Activated T-cell treated with anti-CD3 and anti-CD28 coated beads, Interleukin-2, amount 50 U/mL, for 4 hours (primary cell): ENCODE measurements around the gene SYT15. TPM values are rescaled to one million over a fixed set of nuclear protein-coding genes. Genes with fewer than 3 reads are reported as not detected.
A peak's percentile ranks its signal among the peaks of the same experiment; 100 is the strongest.
"Not testable (repeated sequence)": the region's sequence is repeated elsewhere in the genome, so short reads cannot be mapped to it uniquely, and the experiment has no call there.

Experiments
- ATAC-seq, 2 donors: fragments of 200-7000 bp; cut with Tn5 transposase; one replicate each; pipeline ENCODE4 v1.10.0; 2021
- DNase-seq: peaks from one replicate; pipeline ENCODE4 v3.0.0-alpha.2; 2020
- H3K27me3 Mint-ChIP-seq: one replicate; pipeline ENCODE4 v1.8.0; 2021; ENCODE audit warnings: low read depth, mixed read lengths
- H3K36me3 Mint-ChIP-seq: one replicate; pipeline ENCODE4 v1.8.0; 2022; ENCODE audit warnings: mixed read lengths; ENCODE audit not compliant: insufficient read depth
- H3K4me1 Mint-ChIP-seq: one replicate; pipeline ENCODE4 v1.8.0; 2021; ENCODE audit warnings: low read depth, mixed read lengths
- H3K4me3 Mint-ChIP-seq: one replicate; pipeline ENCODE4 v1.8.0; 2021; ENCODE audit warnings: mild to moderate bottlenecking, moderate library complexity, mixed read lengths
- H3K9me3 Mint-ChIP-seq: one replicate; pipeline ENCODE4 v1.8.0; 2021; ENCODE audit warnings: mixed read lengths
- total RNA-seq, 3 donors: library from RNA; stranded (reverse); gene quantifications; one replicate each; pipeline ENCODE4 v1.2.1, GENCODE V29; 2021

The SYT15 gene
- under 1 TPM; 0.46 to 0.66 (median 0.53) TPM for total RNA-seq

- peak; percentile 9 to 20 for ATAC-seq
- not testable (repeated sequence) for H3K36me3 Mint-ChIP-seq, H3K4me3 Mint-ChIP-seq, H3K9me3 Mint-ChIP-seq, DNase-seq, H3K4me1 Mint-ChIP-seq, H3K27me3 Mint-ChIP-seq
Observed at GRCh38 chr10:46578474-46579178, at the start of gene SYT15. Gene SYT15 (plus strand): TSS chr10:46579128. CDS start chr10:46579169, 41 bp downstream.

GRCh38 chr10:46529742-46530141, 49.2 kb upstream of the SYT15 start:
- not testable (repeated sequence) for H3K4me3 Mint-ChIP-seq, H3K27me3 Mint-ChIP-seq, DNase-seq, ATAC-seq, H3K36me3 Mint-ChIP-seq, H3K9me3 Mint-ChIP-seq, H3K4me1 Mint-ChIP-seq

GRCh38 chr10:46530249-46531186, 48.4 kb upstream of the SYT15 start:
- Mint-ChIP-seq H3K27me3 (peaks cover 4% of the 10 kb centered on the region), H3K4me3 (no peak overlapping the region), H3K36me3 (no peaks in the 10 kb centered on the region), H3K9me3 (no peaks in the 10 kb centered on the region), H3K4me1 (no peaks in the 10 kb centered on the region)
- no peak for ATAC-seq
- no peak for DNase-seq

GRCh38 chr10:46532256-46532655, 46.7 kb upstream of the SYT15 start:
- DNase-seq, H3K4me1 Mint-ChIP-seq, H3K36me3 Mint-ChIP-seq, ATAC-seq, H3K9me3 Mint-ChIP-seq, H3K4me3 Mint-ChIP-seq: not testable (repeated sequence)
- peaks cover 11% of the 10 kb centered on the region for H3K27me3 Mint-ChIP-seq

- Mint-ChIP-seq H3K4me1 (no peaks in the 10 kb centered on the region), H3K4me3 (no peak overlapping the region), H3K9me3 (no peaks in the 10 kb centered on the region), H3K36me3 (no peaks in the 10 kb centered on the region), H3K27me3 (peaks cover 30% of the 10 kb centered on the region)
- no peak for DNase-seq
- ATAC-seq = no peak
Observed at GRCh38 chr10:46534828-46535524, 44.0 kb upstream of the SYT15 start.

GRCh38 chr10:46536171-46536570, 42.8 kb upstream of the SYT15 start:
- H3K4me1 Mint-ChIP-seq = peaks cover 4% of the 10 kb centered on the region
- H3K4me3 Mint-ChIP-seq = no peak overlapping the region
- H3K9me3 Mint-ChIP-seq = no peaks in the 10 kb centered on the region
- H3K36me3 Mint-ChIP-seq = no peaks in the 10 kb centered on the region
- H3K27me3 Mint-ChIP-seq = peaks cover 40% of the 10 kb centered on the region
- no peak for ATAC-seq
- no peak for DNase-seq

GRCh38 chr10:46536781-46537180, 42.1 kb upstream of the SYT15 start:
- Mint-ChIP-seq H3K36me3 (no peaks in the 10 kb centered on the region), H3K27me3 (peaks cover 40% of the 10 kb centered on the region), H3K9me3 (no peaks in the 10 kb centered on the region), H3K4me1 (peaks cover 4% of the 10 kb centered on the region), H3K4me3 (no peak overlapping the region)
- ATAC-seq = no peak
- no peak for DNase-seq

GRCh38 chr10:46537309-46537708, 41.6 kb upstream of the SYT15 start:
- Mint-ChIP-seq H3K4me1 (peaks cover 4% of the 10 kb centered on the region), H3K4me3 (no peak overlapping the region), H3K9me3 (no peaks in the 10 kb centered on the region), H3K27me3 (peaks cover 45% of the 10 kb centered on the region), H3K36me3 (no peaks in the 10 kb centered on the region)
- no peak for ATAC-seq
- DNase-seq = no peak

GRCh38 chr10:46538155-46538554, 40.8 kb upstream of the SYT15 start:
- ATAC-seq (no peak), DNase-seq (no peak)
- Mint-ChIP-seq H3K36me3 (no peaks in the 10 kb centered on the region), H3K27me3 (peaks cover 51% of the 10 kb centered on the region), H3K9me3 (no peaks in the 10 kb centered on the region), H3K4me1 (peaks cover 4% of the 10 kb centered on the region), H3K4me3 (no peak overlapping the region)

GRCh38 chr10:46538717-46539426, 40.1 kb upstream of the SYT15 start:
- Mint-ChIP-seq H3K4me3 (no peak overlapping the region), H3K4me1 (peaks cover 4% of the 10 kb centered on the region), H3K9me3 (no peaks in the 10 kb centered on the region), H3K36me3 (no peaks in the 10 kb centered on the region), H3K27me3 (peaks cover 55% of the 10 kb centered on the region)
- ATAC-seq = no peak
- no peak for DNase-seq

- Mint-ChIP-seq H3K4me1 (peaks cover 4% of the 10 kb centered on the region), H3K27me3 (peaks cover 58% of the 10 kb centered on the region), H3K36me3 (no peaks in the 10 kb centered on the region), H3K9me3 (no peaks in the 10 kb centered on the region), H3K4me3 (no peak overlapping the region)
- no peak for DNase-seq
- no peak for ATAC-seq
Observed at GRCh38 chr10:46539596-46540411, 39.1 kb upstream of the SYT15 start.

GRCh38 chr10:46540412-46541016, 38.4 kb upstream of the SYT15 start:
- Mint-ChIP-seq H3K27me3 (peaks cover 58% of the 10 kb centered on the region), H3K36me3 (no peaks in the 10 kb centered on the region), H3K9me3 (no peaks in the 10 kb centered on the region), H3K4me1 (peaks cover 4% of the 10 kb centered on the region), H3K4me3 (no peak overlapping the region)
- ATAC-seq (no peak), DNase-seq (no peak)
